GM19099 (cell line): ENCODE data around the gene ZNFX1.

Experiments
- POLR2A ChIP-seq: IDR thresholded peaks from 3 replicates; pipeline ENCODE4 v1.6.1; 2011; ENCODE audit warnings: low read depth; ENCODE audit not compliant: insufficient read length; ENCODE audit errors: extremely low read depth

ZNFX1 gene

DNA sequence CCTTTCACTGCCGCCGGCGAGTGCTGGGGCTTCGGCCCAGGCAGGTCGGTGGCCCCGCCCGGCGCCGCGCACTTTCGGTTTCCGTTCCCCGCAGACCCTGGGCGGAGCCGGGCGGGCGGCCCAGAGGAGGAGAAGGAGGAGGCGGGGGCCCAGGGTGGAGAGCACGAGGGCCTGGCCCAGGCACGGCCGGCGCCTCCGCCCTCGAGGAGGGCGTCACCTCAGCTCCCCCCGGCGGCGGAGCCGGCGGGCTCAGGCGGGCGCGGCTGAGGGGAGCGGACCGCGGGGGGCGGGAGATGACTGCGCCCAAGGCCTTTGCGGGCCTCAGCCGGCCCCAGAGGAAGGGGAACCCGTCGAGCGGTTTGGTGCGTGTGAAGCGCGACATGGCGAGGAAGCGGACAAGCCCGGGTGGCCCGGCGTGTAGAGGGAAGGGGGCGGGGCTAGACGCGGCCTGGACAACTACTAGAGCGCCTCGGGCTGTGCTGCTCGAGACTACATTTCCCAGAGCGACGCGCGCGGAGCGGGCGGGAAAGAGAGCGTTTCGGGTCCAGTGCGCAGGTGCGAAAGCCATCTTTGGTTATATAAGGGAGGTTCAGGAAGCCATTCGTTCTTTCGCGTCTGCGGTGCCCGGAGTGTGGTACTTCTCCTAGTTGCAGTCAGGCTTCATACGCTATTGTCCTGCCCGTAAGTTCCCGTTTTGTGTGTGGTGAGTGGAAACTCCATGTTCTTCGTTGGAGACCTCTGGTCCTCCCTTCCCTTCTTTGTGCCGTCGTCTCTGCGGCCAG lies at the start of gene ZNFX1:
Gene ZNFX1 (minus strand): TSS at position 22 of the 782 bp plus-strand sequence. CDS start 2,218 bp downstream, outside the sequence.
- peak; percentile 100 for TF ChIP-seq POLR2A

- TF ChIP-seq POLR2A: no peak
Observed at GRCh38 chr20:49326026-49326425, 48.2 kb upstream of the ZNFX1 start.

- TF ChIP-seq POLR2A: no peak
Observed at GRCh38 chr20:49324306-49324705, 46.4 kb upstream of the ZNFX1 start.

GRCh38 chr20:49323622-49324238 lies 45.9 kb upstream of the ZNFX1 start:
- no peak for TF ChIP-seq POLR2A

DNA sequence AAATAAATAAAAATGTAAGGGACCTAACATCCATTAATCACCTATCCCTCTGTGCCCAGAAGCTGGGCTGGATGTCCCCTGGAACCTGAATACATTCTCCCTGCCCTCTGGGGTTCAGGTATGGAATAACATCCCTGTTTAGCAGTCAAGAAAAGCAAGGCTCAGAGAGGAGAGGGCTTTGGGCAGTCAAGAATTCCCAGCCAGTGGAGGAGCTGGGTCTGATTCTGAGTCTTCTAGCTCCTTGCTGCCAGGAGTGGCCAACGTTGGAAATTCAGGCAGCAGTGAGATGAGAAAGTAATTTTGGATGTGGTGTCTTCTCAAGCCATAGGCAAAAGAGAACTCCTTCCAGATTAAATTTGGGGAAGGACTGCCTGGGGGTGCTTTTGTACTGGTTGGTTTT lies 42.6 kb upstream of the ZNFX1 start:
- TF ChIP-seq POLR2A: no peak

DNA sequence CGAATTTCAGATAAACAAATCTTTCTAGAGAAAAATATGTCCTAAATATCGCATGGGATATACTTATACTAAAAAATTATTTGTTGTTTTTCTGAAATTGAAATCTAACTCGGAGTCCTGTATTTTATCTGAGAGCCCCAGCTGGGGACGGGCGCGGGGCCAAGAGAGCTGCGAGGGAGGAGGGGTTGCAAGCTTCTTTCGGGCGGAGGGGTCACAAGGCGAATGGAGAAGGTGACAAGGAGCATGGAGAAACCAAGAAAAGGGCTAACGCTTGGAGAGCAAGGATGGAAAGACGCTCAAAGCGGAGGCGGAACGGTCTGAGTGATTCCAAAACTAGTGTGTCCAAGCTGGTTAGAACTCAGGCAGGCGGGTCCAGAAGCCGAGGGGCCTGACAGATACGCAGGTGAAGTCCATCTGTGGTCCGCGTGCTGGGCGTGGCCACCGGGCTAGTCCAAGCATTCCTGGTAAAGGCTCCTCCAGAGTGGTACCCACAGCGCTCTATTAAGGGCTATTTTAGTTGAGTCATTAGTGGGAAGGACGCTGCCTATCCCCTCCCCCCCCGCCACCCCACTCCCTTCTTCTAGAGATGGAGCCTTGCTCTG lies 41.5 kb upstream of the ZNFX1 start:
- no peak for TF ChIP-seq POLR2A

DNA sequence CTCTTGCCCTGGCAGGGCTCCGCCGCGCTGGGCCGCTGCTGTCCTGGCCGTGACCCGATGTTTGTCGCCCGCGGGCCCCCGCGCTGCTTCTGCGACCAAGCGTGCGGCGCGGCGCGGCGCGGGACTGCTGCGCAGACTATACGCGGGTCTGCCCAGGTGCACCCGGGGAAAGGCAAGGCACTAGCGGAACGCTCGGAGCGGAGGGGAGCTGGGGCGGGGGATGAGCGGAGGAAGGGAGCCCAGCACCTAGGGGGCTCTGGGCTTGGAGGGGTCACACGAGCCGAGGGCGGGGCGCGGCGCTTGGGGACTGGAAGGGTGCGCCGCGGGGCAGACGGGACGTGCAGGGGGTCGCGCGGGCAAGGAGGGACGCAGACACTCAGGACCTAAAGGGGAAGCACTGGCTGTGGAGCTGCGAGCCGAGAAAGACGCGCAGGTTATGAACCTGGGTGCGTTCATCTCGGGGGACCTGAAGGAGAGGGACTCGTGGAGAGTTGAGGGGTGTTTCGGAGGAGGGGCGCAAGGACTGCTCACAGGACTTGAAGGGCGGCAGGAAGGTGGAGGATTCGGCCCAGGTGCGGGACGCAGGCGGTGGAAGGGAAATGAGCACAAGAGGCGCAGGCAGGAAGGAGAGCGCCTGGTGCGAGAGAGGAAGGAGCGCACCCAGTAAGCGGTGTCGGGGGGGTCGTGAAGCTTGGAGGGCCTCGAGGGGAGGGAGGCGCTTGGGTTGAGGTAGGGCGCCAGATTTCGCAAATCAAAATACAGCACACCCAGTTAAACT lies 40.8 kb upstream of the ZNFX1 start:
- TF ChIP-seq POLR2A: no peak

DNA sequence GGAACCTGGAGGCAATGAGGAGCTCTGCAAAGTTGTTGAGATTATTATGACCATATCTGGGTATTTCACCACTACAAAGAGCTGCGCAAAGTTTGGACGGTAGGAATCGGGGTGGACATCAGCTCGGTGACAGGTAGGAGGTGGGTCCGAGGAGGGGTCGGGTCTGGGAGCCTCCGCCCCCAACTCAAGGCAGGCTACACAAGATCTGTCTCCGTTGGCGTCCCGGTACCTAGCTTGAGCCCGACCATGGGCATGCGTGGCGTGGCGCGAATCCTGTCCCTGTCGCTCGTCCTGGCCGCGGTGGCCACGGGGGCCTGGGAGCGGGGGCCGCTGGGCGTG lies 40.2 kb upstream of the ZNFX1 start:
- no peak for TF ChIP-seq POLR2A

DNA sequence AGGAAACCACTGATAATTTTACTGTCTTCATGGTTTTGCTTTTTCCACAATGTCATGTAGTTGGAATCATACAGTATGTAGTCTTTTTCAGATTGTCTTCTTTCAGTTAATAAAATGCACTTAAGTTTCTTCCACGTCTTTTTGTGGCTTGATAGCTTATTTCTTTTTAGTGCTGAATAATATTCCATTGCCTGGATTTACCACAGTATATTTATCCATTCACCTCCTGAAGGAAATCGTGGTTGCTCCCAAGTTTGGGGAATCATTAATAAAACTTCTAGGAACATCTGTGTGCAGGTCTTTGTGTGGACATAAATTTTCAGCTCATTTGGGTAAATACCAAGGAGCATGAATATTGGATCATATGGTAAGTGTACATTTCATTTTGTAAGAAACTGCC lies 38.8 kb upstream of the ZNFX1 start:
- no peak for TF ChIP-seq POLR2A

DNA sequence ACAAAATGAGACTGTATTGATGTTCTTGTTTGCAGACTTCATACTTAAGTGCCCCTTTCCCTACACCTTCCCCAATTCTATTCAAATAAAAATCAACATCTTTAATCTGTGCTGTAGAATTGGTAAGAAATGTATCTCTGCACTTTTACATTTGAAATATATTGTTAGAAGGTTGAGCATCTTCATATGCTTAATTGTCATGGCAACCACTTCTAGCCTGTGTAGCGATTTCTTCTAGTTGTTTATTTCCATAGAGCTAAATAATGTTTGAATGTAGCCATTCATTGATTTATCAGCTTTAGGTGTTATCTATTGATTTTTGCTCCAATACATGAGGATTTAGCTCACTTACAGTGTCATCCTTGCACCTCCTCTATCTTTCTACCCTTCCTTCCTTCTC lies 37.7 kb upstream of the ZNFX1 start:
- TF ChIP-seq POLR2A: no peak

- TF ChIP-seq POLR2A: no peak
Observed at GRCh38 chr20:49313283-49313682, 35.4 kb upstream of the ZNFX1 start.

- no peak for TF ChIP-seq POLR2A
Observed at GRCh38 chr20:49312661-49313060, 34.8 kb upstream of the ZNFX1 start.

GRCh38 chr20:49310705-49311104 lies 32.8 kb upstream of the ZNFX1 start:
- TF ChIP-seq POLR2A: no peak

DNA sequence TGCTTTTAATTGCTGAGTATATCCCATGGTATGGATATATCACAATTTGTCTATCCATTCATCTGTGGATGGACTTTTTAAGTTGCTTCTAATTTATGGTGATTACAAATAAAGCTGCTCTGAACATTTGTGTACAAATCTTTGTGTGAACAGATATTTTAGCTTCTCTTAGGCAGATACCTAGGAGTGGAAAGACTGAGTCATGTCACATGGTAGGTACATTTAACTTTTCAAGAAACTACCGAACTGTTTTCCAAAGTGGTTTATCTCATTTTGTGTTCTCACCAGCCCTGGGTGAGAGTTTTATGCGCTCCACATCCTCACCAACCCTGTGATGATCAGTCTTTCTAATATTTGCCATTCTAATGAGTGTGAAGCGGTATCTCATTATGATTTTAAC lies 31.0 kb upstream of the ZNFX1 start:
- TF ChIP-seq POLR2A: no peak

GRCh38 chr20:49306903-49307620 lies 29.2 kb upstream of the ZNFX1 start:
- TF ChIP-seq POLR2A: no peak

GRCh38 chr20:49303065-49303552 lies 25.3 kb upstream of the ZNFX1 start:
- no peak for TF ChIP-seq POLR2A
